GM18505 (cell line): ENCODE results near the gene MBD2.

Source experiments
- ATAC-seq: cut with Tn5 transposase; IDR thresholded peaks from one replicate; pipeline ENCODE4 v1.9.1; 2021; ENCODE audit not compliant: unreplicated experiment
- POLR2A ChIP-seq: IDR thresholded peaks from 4 replicates; pipeline ENCODE4 v1.6.1; 2011; ENCODE audit warnings: borderline replicate concordance; ENCODE audit not compliant: insufficient read depth, insufficient read length; ENCODE audit errors: extremely low read depth

MBD2 gene

DNA sequence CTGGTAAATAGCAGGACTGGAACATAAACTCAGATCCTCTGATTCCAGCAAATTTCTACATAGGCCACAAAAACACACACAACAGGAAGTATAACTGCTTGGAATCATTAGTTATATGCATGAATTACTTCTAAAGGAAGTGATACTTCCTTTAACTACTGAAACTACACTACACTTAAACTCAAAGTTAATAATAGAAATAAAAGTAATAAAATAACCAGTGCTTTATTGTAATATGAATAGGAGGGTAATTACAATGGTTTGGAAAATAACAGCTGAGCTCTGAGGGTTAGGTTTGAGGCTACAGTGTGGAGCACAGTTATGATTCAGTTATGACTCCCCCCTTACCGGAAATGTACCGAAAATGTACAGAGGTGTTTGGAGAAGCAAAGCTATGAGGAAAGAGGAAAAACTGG, 26.4 kb upstream of the MBD2 start:
- peak; percentile 85 for ATAC-seq
- TF ChIP-seq POLR2A: no peak

DNA sequence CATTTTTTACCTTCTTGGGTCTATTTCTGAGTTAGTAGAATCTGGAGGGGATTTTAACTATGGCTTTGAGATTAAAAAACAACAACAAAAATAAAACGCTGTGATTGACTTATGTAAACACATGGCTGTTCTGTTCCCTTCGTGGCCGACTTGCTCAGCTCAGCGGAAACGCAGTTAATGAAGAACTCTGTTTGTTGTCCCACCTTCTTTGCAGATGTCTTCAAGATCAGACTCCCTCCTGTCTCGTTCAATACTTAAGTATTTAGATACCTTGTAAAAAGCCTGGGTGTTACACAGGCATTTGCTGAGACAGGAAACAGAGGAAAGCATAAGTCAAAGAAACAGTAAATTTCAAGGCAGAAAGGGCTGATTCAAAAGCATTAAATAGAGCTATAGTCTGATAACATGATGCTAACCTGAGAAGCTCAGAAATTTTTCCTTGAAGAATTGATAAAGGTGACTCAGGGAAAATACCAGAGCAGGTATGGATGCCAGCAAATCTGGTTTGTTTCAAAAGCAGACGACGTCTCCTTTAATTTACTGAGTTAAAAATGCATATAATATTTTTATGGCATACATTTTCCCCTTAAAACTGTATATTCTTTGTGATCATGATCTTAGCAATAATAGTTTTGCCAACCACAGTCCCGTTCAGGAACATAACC, 23.2 kb upstream of the MBD2 start:
- no peak for ATAC-seq
- no peak for TF ChIP-seq POLR2A

DNA sequence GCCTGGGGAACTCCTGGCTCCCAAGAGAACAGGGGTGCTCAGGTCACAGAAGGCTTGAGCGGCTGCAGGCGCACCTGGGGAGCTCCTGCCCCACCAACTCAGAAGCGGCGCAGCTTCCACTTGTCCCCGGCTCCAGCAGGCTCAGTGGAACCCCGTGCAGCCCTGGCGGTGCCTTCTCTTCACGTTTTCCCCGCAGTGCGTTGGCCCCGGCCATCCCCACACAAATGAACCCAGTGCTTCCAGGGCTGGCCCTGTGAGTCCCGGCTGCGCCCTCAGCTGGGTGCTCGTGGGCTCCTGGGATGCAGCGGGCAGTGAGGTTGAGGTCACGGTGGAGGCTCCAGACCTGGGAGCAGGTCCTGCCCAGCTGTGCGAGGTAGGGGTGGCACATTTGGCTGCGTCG, 17.9 kb upstream of the MBD2 start:
- no peak for TF ChIP-seq POLR2A

DNA sequence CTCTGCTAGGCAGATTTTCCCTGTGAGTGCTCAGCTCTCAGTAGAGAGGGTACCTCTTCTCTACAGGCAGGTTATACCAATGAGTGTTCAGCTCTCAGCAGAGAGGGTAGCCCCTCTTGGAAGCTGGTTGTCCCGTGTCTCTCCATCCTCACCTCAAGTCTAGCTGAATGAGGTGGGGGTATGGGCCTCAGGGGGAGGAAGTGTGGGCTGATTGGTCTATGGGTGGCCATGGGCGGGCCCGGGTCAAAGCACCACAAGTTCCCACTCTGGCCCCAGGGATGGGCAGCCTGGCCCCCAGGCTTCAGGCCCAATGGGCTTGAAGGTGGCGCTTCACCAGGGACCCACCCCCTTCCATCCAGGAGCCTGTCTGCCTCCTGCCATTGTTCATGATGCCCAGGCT, 17.0 kb upstream of the MBD2 start:
- ATAC-seq: no peak
- TF ChIP-seq POLR2A: no peak

More for the DNA sequence above, 17.9 kb upstream of the MBD2 start:
- no peak for ATAC-seq

DNA sequence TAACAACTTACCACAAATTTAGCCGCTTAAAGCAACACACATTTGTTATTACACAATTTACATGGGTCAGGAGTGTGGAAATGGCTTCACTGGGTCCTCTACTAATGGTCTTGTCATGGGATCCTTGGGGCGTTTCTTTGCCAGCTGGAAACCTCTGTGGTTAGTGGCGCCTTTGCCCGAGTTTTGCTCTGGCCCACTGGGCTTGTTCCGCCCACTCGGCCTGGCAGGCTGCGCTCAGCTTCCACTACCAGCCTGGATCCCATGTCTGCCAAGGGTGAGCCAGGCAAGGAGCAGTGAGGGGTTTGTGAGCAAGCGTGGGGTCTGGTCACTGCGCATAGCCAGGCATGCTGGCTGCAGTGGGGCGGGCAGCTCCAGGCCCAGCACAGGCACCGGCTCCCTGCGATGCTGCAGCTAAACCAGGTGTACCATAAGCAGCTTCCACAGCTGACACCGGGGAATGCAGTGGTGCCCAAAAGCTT, 16.2 kb upstream of the MBD2 start:
- no peak for ATAC-seq
- TF ChIP-seq POLR2A: no peak

DNA sequence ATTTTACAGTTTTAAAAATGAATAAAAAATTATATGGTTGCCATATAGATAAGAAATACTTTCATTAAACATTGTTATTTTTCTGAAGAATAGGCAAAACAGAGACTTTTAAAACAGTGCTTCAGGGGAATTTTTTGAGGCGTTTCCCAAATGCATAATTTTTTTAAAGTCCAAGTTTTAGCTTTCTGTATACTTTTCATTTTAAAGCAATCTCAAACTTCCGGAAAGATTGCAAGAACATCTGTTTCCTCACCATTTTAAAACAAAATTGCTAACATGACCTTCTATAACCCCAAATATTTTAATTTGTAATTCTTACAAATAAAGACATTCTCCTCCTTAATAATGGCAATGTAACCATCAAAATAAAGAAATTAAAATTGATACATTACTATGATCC, 15.1 kb upstream of the MBD2 start:
- ATAC-seq: no peak

DNA sequence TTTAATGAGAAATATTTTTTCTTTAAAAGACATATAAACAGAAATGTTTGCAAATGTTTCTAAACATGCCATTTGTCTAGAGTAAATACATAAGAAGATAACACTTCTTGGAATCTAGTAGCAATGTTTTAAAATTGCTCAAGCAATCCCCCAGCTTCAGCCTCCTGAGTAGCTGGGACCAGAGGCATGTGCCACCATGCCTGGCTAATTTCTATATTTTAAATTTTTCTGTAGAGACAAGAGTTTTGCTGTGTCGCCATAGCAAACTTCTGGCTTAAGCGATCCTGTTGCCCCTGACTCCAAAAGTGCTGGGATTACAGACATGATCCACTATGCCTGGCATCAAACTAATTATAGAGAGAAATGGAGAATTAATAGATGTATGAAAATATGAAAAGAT, 14.6 kb upstream of the MBD2 start:
- no peak for ATAC-seq
- TF ChIP-seq POLR2A: no peak

More for the DNA sequence above, 15.1 kb upstream of the MBD2 start:
- TF ChIP-seq POLR2A: no peak

DNA sequence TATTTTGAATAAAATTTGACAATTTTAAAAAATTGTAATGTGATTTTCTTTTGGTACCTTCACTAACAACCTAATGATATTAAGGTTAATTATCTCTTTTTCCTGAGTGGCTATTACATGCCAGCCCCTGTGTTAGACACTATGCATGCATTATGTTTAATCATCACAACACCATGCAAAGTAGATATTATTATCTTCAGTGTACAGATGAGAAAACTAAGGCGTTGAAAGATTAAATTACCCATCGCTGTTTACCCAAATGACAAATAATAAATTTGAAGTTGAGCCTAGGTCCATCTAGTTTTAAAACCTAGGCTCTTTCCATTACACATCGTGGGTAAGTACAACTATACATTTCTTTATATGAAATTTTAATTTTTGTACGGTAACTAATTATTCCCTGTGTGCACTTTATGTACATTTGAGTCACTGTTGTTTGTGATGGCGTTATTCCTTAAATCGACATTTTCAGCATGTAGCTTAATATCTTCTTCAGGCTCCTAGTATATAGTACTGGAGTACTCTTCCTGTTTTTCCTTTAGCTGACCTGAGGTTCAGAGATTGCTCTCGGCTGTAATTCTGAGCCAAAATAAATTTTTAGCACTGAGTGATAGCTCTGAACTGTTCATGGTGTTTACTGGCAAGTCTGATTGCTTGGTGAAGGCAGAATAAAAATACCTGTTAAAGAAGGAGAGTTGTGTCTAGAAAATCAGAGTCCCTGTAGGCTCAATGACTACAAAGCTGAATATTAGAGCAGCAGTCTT, 13.9 kb upstream of the MBD2 start:
- ATAC-seq: no peak
- no peak for TF ChIP-seq POLR2A

DNA sequence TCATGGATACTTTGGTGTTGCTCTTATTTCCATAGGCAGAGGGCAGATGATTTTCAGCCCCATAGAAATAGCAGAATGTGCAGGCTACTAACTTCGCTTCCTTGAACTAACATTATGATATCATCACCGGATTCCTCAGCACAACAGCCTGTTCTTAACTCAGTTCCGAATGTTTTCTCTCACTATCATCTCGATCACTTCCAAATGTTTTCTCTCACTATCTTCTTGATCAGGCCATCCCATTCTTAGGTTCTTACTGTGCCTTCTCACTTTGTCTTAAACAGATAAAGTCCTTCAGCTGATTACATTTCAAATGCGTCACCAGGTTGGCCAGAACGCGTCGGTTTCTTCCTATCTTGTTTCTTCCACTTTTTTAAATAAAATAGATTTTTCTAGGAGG, 11.4 kb upstream of the MBD2 start:
- ATAC-seq: no peak
- no peak for TF ChIP-seq POLR2A

DNA sequence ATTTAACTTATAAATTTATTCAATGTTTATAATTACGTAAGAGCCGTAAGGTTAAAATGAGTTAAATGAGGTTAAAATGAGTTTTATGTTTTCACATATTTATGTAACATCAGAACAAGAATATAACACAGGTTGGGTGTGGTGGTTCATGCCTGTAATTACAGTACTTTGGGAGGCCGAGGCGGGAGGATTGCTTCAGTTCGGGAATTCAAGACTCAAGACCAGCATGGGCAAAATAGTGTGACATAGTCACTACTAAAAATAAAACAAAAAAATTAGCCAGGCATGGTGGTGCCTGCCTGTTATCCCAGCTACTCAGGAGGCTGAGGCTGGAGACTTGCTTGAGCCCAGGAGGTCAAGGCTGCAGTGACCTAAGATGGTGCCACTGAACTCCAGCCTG, 9.3 kb upstream of the MBD2 start:
- ATAC-seq: no peak

DNA sequence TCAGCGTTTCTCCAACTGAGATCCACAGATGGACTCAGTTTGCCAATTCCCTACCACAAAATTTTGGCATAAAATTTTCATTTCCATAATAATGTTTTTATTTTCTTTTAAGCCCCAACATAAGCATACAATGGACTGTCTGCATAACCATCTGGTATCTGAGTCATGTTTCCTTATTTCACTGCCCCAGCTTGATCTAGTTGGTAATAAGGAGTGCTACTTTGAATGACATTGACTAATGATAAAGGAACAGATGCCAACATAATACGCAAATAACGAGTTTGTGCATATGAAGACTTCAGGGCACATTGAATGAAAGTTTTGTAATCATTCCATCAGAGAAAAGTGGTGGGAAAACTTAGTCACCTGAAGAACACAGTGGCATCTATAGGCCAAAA, 8.8 kb upstream of the MBD2 start:
- no peak for ATAC-seq
- no peak for TF ChIP-seq POLR2A

More for the DNA sequence above, 9.3 kb upstream of the MBD2 start:
- no peak for TF ChIP-seq POLR2A

DNA sequence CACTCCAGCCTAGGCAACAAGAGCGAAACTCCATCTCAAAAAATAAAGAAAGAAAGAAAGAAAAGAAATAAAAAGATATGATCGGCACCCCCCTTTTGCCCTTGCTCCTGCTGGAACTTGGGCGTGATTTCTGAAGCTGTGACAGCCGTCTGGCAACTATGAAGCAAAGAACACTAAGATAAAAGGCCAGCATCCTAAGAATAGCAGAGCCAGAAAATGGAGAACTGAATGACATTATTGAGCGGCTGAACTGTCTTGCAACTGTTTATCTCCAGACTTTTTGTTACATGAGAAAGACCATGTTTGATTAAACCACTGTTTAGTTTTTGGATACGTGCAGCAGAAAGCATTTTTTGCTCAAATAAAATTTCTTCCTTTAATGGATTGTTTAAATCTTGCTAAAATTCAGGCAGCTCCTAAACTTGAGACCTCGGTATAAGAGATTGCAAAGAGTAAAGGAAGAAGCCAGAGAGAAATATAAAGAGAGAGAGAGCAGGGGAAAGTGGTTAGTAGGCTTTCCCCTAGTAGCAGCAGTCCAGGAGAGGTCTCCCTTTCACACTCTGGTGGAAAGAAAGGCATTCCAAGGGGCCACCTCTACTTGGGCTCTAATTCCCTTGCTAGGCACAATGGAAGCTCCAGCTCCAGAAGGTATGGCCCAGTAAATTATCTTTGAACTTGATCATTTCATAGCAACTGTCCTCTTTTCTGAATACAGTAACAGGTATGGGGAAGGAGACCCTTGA, 8.2 kb upstream of the MBD2 start:
- ATAC-seq: no peak
- TF ChIP-seq POLR2A: no peak

DNA sequence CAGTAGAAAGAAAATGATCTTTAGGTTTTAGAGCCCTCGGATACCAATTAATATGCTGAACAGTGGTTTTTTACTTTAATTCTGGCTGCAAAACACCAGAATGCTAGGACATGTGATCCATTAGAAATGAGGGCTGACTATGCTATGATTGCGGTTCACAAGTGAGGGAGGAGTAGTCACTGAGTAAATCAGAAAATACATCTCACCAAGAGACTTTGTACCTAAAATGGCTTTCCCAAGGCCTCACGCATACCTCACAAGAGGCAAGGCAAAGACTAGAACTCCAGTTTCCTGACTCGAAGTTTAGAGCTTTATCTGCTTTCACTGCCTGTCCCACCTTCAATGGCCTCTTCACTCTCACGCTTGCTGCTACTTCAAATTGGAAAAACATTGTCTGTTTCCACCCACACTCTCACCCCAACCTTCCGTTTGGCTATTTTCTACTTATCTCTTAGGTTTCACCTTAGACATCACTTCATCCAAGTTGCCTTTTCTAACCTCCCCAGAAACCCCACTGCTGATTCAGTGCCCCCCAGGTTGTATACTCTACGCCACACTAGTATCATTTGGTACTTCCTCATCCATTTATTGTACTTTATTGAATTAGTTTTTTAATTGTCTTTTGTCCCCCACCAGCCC, 5.1 kb upstream of the MBD2 start:
- TF ChIP-seq POLR2A: no peak
- no peak for ATAC-seq
